HG02763 (cell line): ENCODE results near the gene MAGI1.
"Not testable (repeated sequence)": the region's sequence is repeated elsewhere in the genome, so short reads cannot be mapped to it uniquely, and the experiment has no call there.

Experiments
- ATAC-seq: cut with Tn5 transposase; IDR thresholded peaks from one replicate; pipeline ENCODE4 v1.9.1; 2021; ENCODE audit warnings: mild to moderate bottlenecking, moderate library complexity; ENCODE audit not compliant: unreplicated experiment

The MAGI1 gene

GRCh38 chr3:65607965-65608460 lies 430.7 kb downstream of the MAGI1 start:
- ATAC-seq, result not testable (repeated sequence)

- ATAC-seq, result no peak
Measured at GRCh38 chr3:65607101-65607500, 431.6 kb downstream of the MAGI1 start.

DNA sequence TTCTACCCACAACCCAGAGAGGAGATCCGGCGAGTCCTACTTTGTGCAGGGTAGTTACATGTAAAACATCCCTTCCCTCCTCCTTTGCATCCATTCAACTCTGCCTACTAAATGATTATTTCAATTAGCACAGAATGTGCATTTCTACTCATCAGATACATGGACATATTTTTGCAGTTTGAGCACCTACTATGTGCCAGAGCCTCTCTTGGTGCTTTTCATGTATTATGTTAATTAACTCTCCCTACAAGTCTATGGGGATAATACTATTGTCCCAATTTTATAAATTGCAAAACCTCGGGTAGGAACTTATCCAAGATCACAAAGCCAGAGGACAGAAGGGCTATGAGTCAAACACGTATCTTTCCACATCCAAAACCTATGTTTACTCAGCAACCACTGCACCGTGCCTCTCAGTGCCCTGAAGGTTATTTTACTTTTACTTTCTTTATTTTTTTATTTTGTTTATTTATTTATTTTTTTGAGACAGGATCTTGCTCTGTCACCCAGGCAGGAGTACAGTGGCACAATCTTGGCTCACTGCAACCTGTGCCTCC lies 432.8 kb downstream of the MAGI1 start:
- no peak for ATAC-seq

DNA sequence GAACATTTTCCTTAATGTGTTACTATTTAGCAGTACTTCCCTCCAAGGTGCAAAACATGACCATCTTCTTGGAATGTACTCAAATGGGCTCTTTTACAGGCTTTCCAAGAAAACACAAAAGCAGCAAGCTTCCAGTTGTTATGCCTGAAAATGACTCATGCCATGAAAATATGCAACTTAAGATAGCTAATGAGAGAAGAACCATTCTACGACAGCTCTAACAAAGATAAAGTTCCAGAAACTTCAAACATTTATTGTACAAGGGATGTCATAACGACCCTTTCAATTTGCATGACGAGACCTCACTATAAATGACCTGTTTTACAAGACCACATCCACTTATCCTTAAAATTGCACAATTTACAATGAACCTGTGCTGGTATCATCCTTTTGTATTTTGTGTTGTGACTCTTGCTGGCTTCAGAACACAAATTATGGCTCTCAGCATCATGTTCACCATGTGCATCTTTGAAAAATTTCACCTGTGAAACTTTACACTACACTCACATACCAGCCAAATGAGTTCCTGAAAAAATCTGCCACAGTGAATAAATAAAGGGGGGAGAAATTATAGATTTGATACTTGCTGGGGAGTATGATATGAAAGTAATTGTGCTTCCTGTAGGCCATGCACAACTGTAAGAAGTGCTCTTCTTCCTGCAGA lies 433.7 kb downstream of the MAGI1 start:
- no peak for ATAC-seq

- no peak for ATAC-seq
Measured at GRCh38 chr3:65603631-65604030, 435.1 kb downstream of the MAGI1 start.

GRCh38 chr3:65600888-65601287 lies 437.8 kb downstream of the MAGI1 start:
- ATAC-seq, result no peak

DNA sequence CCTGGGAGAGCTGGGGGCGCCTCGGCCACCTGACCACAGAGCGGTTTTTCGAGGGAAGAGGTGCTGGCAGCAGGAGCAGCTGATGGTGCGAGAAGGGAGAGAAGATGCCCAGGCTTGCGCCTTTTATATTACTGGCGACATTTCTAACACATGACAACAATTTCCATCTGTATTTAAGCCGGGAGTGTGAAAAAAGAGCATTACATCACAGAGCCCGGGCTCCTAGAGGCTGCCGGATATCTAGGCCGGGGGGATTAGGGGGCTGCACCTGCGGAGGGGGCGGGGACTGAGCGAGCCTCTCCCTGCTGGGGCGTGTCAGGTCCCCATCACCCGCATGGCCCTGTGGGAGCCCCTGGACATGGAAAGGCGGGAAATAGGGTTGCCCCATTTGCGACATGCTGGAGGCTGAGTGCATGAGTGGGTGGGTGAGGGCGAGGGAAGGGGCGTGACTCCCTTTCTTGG lies 440.7 kb downstream of the MAGI1 start:
- no peak for ATAC-seq

- no peak for ATAC-seq
Measured at GRCh38 chr3:65597226-65597951, 441.3 kb downstream of the MAGI1 start.

- ATAC-seq, result no peak
Measured at GRCh38 chr3:65596571-65597225, 442.0 kb downstream of the MAGI1 start.

DNA sequence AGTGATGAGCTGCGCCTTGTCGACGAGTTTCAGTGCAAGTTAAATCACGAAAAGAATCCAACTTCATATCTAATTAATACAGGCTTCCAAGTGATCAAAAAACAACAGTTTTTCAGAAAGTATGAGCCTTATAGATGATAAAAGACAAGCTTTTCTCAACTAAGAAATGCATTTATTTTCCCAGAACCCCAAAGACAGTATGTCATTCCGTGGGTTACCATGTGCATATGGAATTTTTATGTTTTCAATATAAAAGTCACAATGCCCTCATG lies 442.8 kb downstream of the MAGI1 start:
- no peak for ATAC-seq

- no peak for ATAC-seq
Measured at GRCh38 chr3:65595222-65596028, 443.3 kb downstream of the MAGI1 start.

GRCh38 chr3:65593780-65594752 lies 444.7 kb downstream of the MAGI1 start:
- ATAC-seq, result no peak

DNA sequence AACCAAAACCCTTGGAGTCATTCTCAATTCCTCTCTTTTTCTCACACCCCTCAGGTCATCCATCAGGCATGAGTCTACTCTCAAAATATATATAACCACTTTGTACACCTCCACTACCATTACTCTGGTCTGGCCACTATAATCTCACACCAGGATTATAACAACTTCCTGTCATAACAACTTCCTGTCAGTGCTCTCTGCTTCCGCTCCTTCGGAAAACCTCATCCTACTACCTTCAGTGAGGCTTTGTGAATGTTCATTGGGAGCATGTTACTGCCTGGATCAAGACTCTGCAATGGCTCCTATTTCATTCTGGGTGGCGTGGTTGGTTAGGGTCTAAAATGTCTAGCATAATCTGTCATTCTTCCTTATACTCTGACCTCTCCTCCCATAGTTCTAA lies 447.4 kb downstream of the MAGI1 start:
- ATAC-seq, result no peak

- ATAC-seq, result no peak
Measured at GRCh38 chr3:65588884-65589283, 449.8 kb downstream of the MAGI1 start.

DNA sequence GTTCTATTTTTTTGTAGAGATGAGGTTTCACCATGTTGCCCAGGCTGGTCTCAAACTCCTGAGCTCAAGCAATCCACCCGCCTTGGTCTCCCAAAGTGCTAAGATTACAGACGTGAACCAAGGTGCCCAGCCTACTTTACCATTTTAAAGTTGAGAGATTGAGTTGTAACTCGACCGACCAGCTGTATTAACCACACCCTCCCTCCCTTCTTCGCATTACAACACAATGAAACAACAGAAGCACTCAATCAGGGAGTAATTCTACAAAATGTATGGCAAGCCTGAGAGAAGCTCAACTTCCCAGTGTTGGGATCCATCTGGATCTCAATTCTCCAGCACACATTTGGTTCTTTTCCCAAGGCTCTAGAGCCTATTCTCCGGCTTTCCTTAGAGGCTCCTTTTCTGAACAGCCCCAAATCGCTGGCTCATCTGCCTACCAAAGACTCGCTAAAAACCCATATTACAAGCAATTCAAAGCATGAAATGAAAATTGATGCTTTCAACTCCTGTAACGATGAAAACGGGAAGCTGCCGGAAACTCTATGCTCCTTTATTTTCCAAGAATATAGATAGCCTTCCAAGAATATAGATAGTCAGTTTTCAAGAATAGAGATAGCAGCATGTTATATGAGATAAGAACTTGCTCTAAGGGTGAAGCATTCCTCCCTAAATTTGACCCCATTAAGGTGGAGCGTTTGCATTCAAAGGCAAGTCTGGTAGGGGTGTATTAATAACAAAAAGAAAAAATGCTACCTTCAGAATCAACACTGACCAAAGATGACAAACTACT lies 450.9 kb downstream of the MAGI1 start:
- ATAC-seq, result no peak

- no peak for ATAC-seq
Measured at GRCh38 chr3:65584913-65585312, 453.8 kb downstream of the MAGI1 start.

DNA sequence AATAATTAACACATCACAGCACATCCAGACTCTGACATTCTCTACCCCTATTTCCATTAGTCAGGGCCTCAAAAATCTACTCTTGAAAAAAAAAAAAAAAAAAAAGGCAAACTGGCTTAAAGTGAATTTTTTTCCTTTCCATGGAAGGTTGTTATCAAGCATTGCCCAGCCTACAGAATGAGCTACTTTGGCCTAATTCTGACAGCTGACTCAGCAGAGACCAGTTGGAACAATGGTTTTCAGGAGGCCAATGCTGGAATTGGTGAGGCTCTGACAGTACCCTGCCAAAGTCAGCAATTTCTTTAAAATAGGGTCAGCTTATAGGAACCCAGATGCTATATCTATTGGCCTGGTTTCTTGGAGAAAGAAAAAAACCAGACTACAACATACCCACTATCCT lies 454.7 kb downstream of the MAGI1 start:
- ATAC-seq, result no peak

- no peak for ATAC-seq
Measured at GRCh38 chr3:65583188-65583587, 455.5 kb downstream of the MAGI1 start.
